Subcutaneous adipose tissue (tissue), 4 donors: ENCODE measurements around the gene FAM110A. TPM values are rescaled to one million over a fixed set of nuclear protein-coding genes. Genes with fewer than 3 reads are reported as not detected.

Source experiments
- total RNA-seq, 4 donors: library from RNA; depleted of rRNA; stranded (reverse); fragments of >200 nt; gene quantifications; one replicate each; pipeline ENCODE4 v1.1.0, GENCODE V29; 2016
- TF ChIP-seq, protein P1 (sequence below): fragments of 450-650 bp; IDR thresholded peaks from one replicate; pipeline ENCODE4 v1.5.1; 2016; ENCODE audit warnings: low read depth, mild to moderate bottlenecking, control low read depth, antibody characterized with exemption, moderate library complexity

Gene FAM110A
- total RNA-seq, 4 donors from 2014 or later, result 2.7 to 4.6 (median 2.8) TPM; not detected in 1

DNA sequence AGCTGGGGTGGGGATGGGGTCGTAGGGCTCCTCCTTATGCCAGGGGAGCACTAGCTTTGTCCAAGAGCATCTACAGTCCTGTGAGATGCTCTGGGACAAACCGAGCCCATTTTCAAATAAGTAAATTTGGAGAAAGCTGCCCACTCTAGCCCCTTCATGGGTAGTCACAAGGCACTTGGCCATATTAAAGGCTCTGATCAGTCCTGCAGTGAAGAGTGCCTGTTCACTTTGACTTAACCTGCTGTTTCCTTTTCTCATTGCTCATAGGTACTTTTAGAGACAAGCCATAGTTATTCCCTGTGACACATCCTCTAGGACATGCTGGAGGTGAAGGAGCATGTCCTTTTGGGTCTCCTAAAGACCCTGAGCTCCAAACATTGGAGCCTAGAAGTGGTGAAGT is 38.4 kb downstream of the FAM110A start:
- TF ChIP-seq, protein P1, sequence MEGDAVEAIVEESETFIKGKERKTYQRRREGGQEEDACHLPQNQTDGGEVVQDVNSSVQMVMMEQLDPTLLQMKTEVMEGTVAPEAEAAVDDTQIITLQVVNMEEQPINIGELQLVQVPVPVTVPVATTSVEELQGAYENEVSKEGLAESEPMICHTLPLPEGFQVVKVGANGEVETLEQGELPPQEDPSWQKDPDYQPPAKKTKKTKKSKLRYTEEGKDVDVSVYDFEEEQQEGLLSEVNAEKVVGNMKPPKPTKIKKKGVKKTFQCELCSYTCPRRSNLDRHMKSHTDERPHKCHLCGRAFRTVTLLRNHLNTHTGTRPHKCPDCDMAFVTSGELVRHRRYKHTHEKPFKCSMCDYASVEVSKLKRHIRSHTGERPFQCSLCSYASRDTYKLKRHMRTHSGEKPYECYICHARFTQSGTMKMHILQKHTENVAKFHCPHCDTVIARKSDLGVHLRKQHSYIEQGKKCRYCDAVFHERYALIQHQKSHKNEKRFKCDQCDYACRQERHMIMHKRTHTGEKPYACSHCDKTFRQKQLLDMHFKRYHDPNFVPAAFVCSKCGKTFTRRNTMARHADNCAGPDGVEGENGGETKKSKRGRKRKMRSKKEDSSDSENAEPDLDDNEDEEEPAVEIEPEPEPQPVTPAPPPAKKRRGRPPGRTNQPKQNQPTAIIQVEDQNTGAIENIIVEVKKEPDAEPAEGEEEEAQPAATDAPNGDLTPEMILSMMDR, result no peak

DNA sequence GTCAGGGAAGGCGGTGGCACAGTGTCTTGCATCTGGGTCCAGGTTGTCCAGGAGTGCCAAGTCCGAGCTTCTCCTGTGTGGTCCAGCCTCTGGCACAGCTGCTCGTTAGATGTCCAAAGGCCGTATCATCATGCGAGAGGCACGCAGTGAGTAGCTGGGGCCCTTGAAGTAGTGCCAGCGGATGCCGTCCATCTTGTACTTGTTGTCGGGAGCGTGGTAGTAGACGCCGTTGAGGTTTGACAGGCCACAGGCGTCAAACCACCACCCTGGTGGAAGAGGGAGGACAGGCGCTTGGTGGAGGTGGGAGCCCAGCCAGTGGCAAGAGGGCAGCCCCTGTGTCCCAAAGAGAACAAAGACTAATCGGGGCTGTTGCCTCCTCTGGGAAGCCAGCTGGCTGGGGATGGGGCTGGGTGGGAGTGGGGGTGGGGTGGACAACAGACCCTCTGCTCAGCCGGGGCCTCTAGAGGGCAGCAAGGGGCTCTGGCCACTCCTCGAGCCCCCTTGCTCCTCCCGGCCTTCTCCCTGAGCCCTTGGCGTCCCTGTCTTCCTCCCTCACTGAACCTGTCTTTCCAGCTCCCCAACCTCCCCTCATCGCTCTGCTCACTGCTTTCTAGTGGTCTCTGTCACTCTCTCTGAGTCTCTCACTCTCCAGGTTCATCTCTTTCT is 39.5 kb downstream of the FAM110A start:
- TF ChIP-seq, protein P1, result no peak

DNA sequence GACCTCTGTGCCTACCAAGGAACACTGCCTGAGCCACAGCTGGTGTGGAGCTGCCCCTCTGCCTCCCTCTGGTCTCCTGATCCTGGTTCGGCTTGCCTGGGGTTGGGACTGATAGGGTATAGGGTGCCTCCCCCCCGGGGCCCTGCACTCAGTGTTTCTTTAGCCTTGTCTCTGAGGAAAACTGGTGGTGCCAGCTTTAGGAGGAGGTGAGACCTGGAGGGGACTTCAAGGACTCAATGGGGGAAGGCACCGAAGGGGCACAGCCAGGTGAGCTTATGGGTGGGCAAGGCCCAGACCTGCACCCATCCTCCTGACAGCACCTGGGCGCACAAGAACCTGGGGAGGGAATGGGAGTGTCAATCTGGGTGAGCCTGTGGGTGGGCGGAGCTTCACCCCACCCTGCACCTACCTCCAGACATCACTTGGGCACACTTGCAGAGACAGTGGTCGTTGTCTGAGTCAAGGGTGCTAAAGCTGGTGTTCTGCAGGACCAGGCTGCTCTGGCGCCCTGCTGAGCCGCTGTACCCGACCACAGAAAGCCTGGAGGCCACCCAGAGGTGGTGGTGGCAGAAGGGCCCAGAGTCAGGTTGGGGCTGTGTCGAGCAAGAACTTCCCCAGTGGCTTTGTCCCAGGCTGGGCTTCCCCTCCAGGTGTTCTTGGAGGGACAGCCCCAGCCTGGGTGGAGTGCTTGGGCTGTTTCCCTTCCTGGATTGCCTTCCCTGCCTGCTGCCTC is 40.5 kb downstream of the FAM110A start:
- TF ChIP-seq, protein P1, result no peak

DNA sequence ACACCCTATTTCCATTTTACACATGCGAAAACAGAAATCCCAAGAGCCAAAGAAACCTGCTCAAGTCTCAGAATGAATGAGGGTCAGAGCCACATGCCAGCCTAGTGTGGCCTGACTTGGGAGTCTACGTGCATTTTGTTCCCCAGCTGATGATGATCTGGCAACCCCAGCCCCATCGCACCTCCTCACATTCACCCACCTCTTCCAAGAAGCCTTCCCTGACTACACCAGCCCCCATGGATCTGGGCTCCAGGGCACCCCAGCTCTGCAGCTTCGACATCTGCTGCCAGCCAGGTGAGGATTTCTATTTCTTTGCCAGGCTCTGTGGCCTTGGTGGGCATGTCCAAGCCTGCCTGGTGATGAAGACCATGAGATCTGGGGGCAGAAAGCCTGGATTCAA is 41.6 kb downstream of the FAM110A start:
- TF ChIP-seq, protein P1, result no peak

DNA sequence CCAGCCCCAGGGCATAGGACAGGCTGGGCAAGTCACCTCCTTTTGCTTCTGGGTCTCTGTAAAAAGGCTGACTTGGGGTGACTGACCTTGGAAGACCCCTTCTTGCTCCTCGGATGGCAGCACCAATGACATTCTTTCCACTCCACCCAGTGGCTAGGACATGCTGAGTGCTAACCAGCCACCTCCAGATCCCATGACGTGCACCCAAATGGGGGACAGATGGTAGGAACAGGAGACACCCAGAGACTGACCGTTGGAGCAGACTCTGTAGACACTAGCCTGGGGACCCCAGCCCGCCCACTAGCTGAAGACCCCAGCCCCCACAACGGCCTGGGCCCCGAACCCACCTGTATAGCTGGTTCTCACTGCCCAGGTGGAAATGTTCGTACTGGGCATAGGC is 44.3 kb downstream of the FAM110A start:
- TF ChIP-seq, protein P1, result no peak

DNA sequence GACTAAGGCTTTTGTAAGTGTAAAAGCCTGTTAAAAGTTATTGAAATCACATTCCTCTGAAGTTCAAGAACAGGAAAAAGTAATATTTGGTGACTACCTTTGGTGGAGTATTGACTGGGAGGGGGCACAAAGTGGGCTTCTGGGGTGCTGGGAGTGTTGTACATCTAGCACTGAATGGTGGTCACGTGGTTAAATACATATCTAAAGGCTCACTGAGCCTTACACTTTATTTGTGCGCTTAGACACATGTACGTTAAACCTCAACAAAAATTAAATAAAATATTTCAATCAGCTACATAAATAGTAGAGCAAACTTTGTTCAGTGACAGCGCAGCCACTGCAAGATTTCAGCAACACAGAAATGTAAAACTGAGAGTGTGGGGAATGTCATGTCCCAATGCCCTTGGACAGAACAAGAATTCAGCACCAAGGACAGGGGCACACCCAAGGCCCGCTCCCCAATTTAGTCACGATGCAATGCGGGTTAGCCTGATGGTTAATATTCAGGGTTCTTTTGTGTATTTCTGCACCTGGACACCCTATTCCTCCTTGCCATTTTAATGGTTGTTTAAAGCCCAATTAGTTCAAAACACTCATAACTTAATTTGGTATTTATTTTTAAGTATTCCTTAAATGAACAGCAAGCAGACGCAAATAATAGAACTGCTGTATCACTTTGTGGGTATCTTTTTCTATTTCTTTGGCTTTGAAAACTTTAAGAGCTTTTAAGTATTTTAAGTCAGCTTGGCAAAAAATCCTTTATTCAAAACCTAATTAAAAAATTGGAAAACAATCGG is 45.2 kb downstream of the FAM110A start:
- TF ChIP-seq, protein P1, result no peak

DNA sequence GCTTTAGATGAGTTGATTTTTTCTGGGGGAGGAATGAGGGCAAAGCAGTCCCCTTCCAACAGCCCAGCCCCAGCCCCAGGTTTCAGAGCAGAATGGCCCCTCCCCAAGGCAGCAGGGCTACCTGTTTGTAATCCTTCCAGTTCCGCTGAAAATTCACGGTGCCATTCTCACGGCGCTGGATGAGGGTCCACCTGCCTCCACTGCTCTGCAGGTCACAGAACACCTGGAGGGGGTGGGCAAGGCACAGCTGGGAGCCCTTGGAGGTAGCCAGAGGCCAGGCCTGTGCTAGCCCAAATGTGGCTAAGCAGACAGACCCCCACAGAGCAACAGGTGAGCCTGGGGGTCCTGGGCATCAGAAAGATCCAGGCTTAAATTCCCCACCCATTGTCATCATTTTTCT is 46.1 kb downstream of the FAM110A start:
- TF ChIP-seq, protein P1, result no peak
